Stomach (tissue), 4 donors: Measurements from ENCODE around the gene SYNPO.

Source experiments
- CTCF ChIP-seq, 7 experiments: fragments of 450-650 bp in 4 of 7; fragments of 200-600 bp in 3 of 7; sonication (generic) in 3 of 7; IDR thresholded peaks; one replicate each; pipeline ENCODE4 v1.5.1; 2016 to 2019; ENCODE audit warnings: antibody characterized with exemption in 7 of 7, control low read depth in 2 of 7, mild to moderate bottlenecking in 1 of 7
- EP300 ChIP-seq: sonication (generic); formaldehyde crosslinking; IDR thresholded peaks from one replicate; pipeline ENCODE4 v1.6.1; 2017; ENCODE audit warnings: antibody characterized with exemption
- POLR2A ChIP-seq, 4 donors: fragments of 450-650 bp; IDR thresholded peaks; one replicate each; pipeline ENCODE4 v1.6.1; 2016; ENCODE audit warnings: antibody characterized with exemption in 4 of 4, control low read depth in 2 of 4, mild to moderate bottlenecking in 1 of 4, moderate library complexity in 1 of 4
- POLR2AphosphoS5 ChIP-seq, 3 donors: sonication (generic); formaldehyde crosslinking; IDR thresholded peaks; one replicate each; pipeline ENCODE4 v1.6.1; 2016; ENCODE audit warnings: antibody characterized with exemption in 3 of 3

GRCh38 chr5:150636391-150637244 is 3.8 kb upstream of the SYNPO start:
- TF ChIP-seq CTCF (IDR thresholded peaks at IDR 0.05) (no peak), POLR2A (IDR thresholded peaks at IDR 0.05) (no peak), EP300 (no peak), POLR2AphosphoS5 (IDR thresholded peaks at IDR 0.05) (peak in 1 of 3 donors; percentile 27)
